ENCODE results near the gene SRC.

The SRC gene

GRCh38 chr20:37426106-37426505 is 80.2 kb downstream of the SRC start:
- no peak for DNase-seq (ENCODE audit: low read depth in 3 of 3)

GRCh38 chr20:37426978-37427377 is 81.0 kb downstream of the SRC start:
- DNase-seq (ENCODE audit: low read depth in 3 of 3) = no peak

GRCh38 chr20:37430044-37430443 is 84.1 kb downstream of the SRC start:
- no peak for DNase-seq (ENCODE audit: low read depth in 3 of 3)

- no peak for DNase-seq (ENCODE audit: low read depth in 3 of 3)
These were observed 85.0 kb downstream of the SRC start for GRCh38 chr20:37430778-37431460.

GRCh38 chr20:37431786-37432185 is 85.8 kb downstream of the SRC start:
- DNase-seq (ENCODE audit: low read depth in 3 of 3) = no peak

GRCh38 chr20:37432606-37433005 is 86.7 kb downstream of the SRC start:
- DNase-seq (ENCODE audit: low read depth in 3 of 3) = no peak

- DNase-seq (ENCODE audit: low read depth in 3 of 3) = no peak
These were observed 89.7 kb downstream of the SRC start for GRCh38 chr20:37435607-37436006.

- no peak for DNase-seq (ENCODE audit: low read depth in 3 of 3)
These were observed 90.7 kb downstream of the SRC start for GRCh38 chr20:37436527-37437186.

- no peak for DNase-seq (ENCODE audit: low read depth in 3 of 3)
These were observed 91.7 kb downstream of the SRC start for GRCh38 chr20:37437676-37438075.

- DNase-seq (ENCODE audit: low read depth in 3 of 3) = no peak
These were observed 92.7 kb downstream of the SRC start for GRCh38 chr20:37438464-37439222.

GRCh38 chr20:37439223-37439933 is 93.4 kb downstream of the SRC start:
- no peak for DNase-seq (ENCODE audit: low read depth in 3 of 3)

GRCh38 chr20:37441023-37441422 is 95.1 kb downstream of the SRC start:
- DNase-seq (ENCODE audit: low read depth in 3 of 3) = no peak

GRCh38 chr20:37442547-37442946 is 96.6 kb downstream of the SRC start:
- no peak for DNase-seq (ENCODE audit: low read depth in 3 of 3)

GRCh38 chr20:37442986-37443385 is 97.0 kb downstream of the SRC start:
- no peak for DNase-seq (ENCODE audit: low read depth in 3 of 3)

GRCh38 chr20:37443596-37443995 is 97.7 kb downstream of the SRC start:
- DNase-seq (ENCODE audit: low read depth in 3 of 3) = no peak

- no peak for DNase-seq (ENCODE audit: low read depth in 3 of 3)
These were observed 99.1 kb downstream of the SRC start for GRCh38 chr20:37445041-37445440.

GRCh38 chr20:37446286-37447032 is 100.5 kb downstream of the SRC start:
- DNase-seq (ENCODE audit: low read depth in 3 of 3) = no peak

GRCh38 chr20:37447688-37448087 is 101.7 kb downstream of the SRC start:
- DNase-seq (ENCODE audit: low read depth in 3 of 3) = no peak

- DNase-seq (ENCODE audit: low read depth in 3 of 3) = no peak
These were observed 103.3 kb downstream of the SRC start for GRCh38 chr20:37449276-37449675.

GRCh38 chr20:37450344-37450743 is 104.4 kb downstream of the SRC start:
- no peak for DNase-seq (ENCODE audit: low read depth in 3 of 3)

- no peak for DNase-seq (ENCODE audit: low read depth in 3 of 3)
These were observed 105.7 kb downstream of the SRC start for GRCh38 chr20:37451616-37452015.

- DNase-seq (ENCODE audit: low read depth in 3 of 3) = no peak
These were observed 106.3 kb downstream of the SRC start for GRCh38 chr20:37452236-37452635.
